ENCODE measurements around the gene ETV6. TPM values are rescaled to one million over a fixed set of nuclear protein-coding genes. Genes with fewer than 3 reads are reported as not detected.

ETV6 gene
- total RNA-seq, 3 donors from 2014 or later, result 17.8 to 58.7 (median 45.2) TPM

- intact Hi-C loops (cut with DNase I; ENCODE audit: low total_unique reads), result no loop called here
- no peaks in the 10 kb centered on the region for H3K9me3 ChIP-seq
- DNase-seq (ENCODE audit: low spot score in 2 of 2), result no peak
Observed at GRCh38 chr12:11923067-11923466, 273.6 kb downstream of the ETV6 start.

GRCh38 chr12:11927286-11927935 lies 277.9 kb downstream of the ETV6 start:
- Histone ChIP-seq H3K4me3 (no peak overlapping the region), H3K9me3 (no peaks in the 10 kb centered on the region), H3K27me3 (no peaks in the 10 kb centered on the region), H3K27ac (no peak overlapping the region), H3K4me1 (no peaks in the 10 kb centered on the region), H3K36me3 (no peaks in the 10 kb centered on the region)
- TF ChIP-seq POLR2A (IDR thresholded peaks at IDR 0.05), result no peak
- TF ChIP-seq CTCF (IDR thresholded peaks at IDR 0.05), result no peak
- TF ChIP-seq POLR2AphosphoS5 (IDR thresholded peaks at IDR 0.05), result no peak
- no peak for DNase-seq (ENCODE audit: low spot score in 2 of 2)
- intact Hi-C loops (cut with DNase I; ENCODE audit: low total_unique reads), result no loop called here

More at GRCh38 chr12:11923067-11923466, 273.6 kb downstream of the ETV6 start:
- peak overlapping the region; percentile 5 to 32 for H3K27ac ChIP-seq
- no peaks in the 10 kb centered on the region for H3K4me1 ChIP-seq
- H3K4me3 ChIP-seq, result no peak overlapping the region
- TF ChIP-seq POLR2A (IDR thresholded peaks at IDR 0.05), result no peak
- TF ChIP-seq POLR2AphosphoS5 (IDR thresholded peaks at IDR 0.05), result no peak
- no peak for TF ChIP-seq CTCF (IDR thresholded peaks at IDR 0.05)
- H3K27me3 ChIP-seq, result no peaks in the 10 kb centered on the region
- H3K36me3 ChIP-seq, result no peaks in the 10 kb centered on the region

- Histone ChIP-seq H3K4me3 (no peak overlapping the region), H3K27ac (no peak overlapping the region), H3K27me3 (no peaks in the 10 kb centered on the region), H3K36me3 (no peaks in the 10 kb centered on the region), H3K9me3 (no peaks in the 10 kb centered on the region), H3K4me1 (no peaks in the 10 kb centered on the region)
- TF ChIP-seq POLR2A (IDR thresholded peaks at IDR 0.05) (no peak), POLR2AphosphoS5 (IDR thresholded peaks at IDR 0.05) (no peak), CTCF (IDR thresholded peaks at IDR 0.05) (no peak)
- intact Hi-C loops (cut with DNase I; ENCODE audit: low total_unique reads), result no loop called here
- no peak for DNase-seq (ENCODE audit: low spot score in 2 of 2)
Observed at GRCh38 chr12:11929714-11930113, 280.2 kb downstream of the ETV6 start.

GRCh38 chr12:11939223-11939622 lies 289.7 kb downstream of the ETV6 start:
- no peaks in the 10 kb centered on the region for H3K4me1 ChIP-seq
- no peaks in the 10 kb centered on the region for H3K36me3 ChIP-seq
- intact Hi-C loops (cut with DNase I; ENCODE audit: low total_unique reads), result no loop called here
- no peak for DNase-seq (ENCODE audit: low spot score in 2 of 2)
- H3K4me3 ChIP-seq, result no peak overlapping the region
- no peaks in the 10 kb centered on the region for H3K27me3 ChIP-seq
- no peak for TF ChIP-seq POLR2A (IDR thresholded peaks at IDR 0.05)
- TF ChIP-seq POLR2AphosphoS5 (IDR thresholded peaks at IDR 0.05), result no peak
- no peak for TF ChIP-seq CTCF (IDR thresholded peaks at IDR 0.05)
- H3K27ac ChIP-seq, result no peak overlapping the region
- no peaks in the 10 kb centered on the region for H3K9me3 ChIP-seq

- no peak for DNase-seq (ENCODE audit: low spot score in 2 of 2)
- H3K36me3 ChIP-seq, result no peaks in the 10 kb centered on the region
- no peaks in the 10 kb centered on the region for H3K9me3 ChIP-seq
- TF ChIP-seq CTCF (IDR thresholded peaks at IDR 0.05), result no peak
- TF ChIP-seq POLR2AphosphoS5 (IDR thresholded peaks at IDR 0.05), result no peak
- TF ChIP-seq POLR2A (IDR thresholded peaks at IDR 0.05), result no peak
- no peak overlapping the region for H3K4me3 ChIP-seq
- intact Hi-C loops (cut with DNase I; ENCODE audit: low total_unique reads), result no loop called here
- H3K27me3 ChIP-seq, result no peaks in the 10 kb centered on the region
- H3K27ac ChIP-seq, result no peak overlapping the region
- no peaks in the 10 kb centered on the region for H3K4me1 ChIP-seq
Observed at GRCh38 chr12:11941606-11942337, 292.3 kb downstream of the ETV6 start.
